HEK293 (cell line): Measurements from ENCODE around the gene H2BK1.

Source experiments
- TRIM28 ChIP-seq: IDR thresholded peaks from 2 replicates; pipeline ENCODE4 v1.6.1; 2011; ENCODE audit warnings: low read length, control low read depth, borderline replicate concordance
- ZBTB17 ChIP-seq: fragments of 450-650 bp; formaldehyde crosslinking; IDR thresholded peaks from 2 replicates; pipeline ENCODE4 v1.5.1; 2016; ENCODE audit warnings: missing biosample characterization, missing genetic modification characterization
- ZNF175 ChIP-seq: fragments of 450-650 bp; formaldehyde crosslinking; IDR thresholded peaks from 2 replicates; pipeline ENCODE4 v1.5.1; 2016; ENCODE audit warnings: missing biosample characterization, missing genetic modification characterization
- ZNF335 ChIP-seq: fragments of 450-650 bp; formaldehyde crosslinking; conservative IDR thresholded peaks from 2 replicates; pipeline ENCODE4 v1.5.1; 2016; ENCODE audit warnings: missing biosample characterization, missing genetic modification characterization
- ZNF501 ChIP-seq: fragments of 450-650 bp; formaldehyde crosslinking; IDR thresholded peaks from 2 replicates; pipeline ENCODE4 v1.5.1; 2016; ENCODE audit warnings: missing biosample characterization, missing genetic modification characterization
- TF ChIP-seq, protein P1 (sequence below): fragments of 450-650 bp; formaldehyde crosslinking; IDR thresholded peaks from 2 replicates; pipeline ENCODE4 v1.5.1; 2016; ENCODE audit warnings: missing biosample characterization, missing genetic modification characterization
- TF ChIP-seq, protein P2 (sequence below): fragments of 450-650 bp; IDR thresholded peaks from 2 replicates; pipeline ENCODE4 v1.5.1; 2018; ENCODE audit warnings: missing biosample characterization, missing genetic modification characterization
- TF ChIP-seq, protein P3 (sequence below): fragments of 450-650 bp; formaldehyde crosslinking; IDR thresholded peaks from 2 replicates; pipeline ENCODE4 v1.5.1; 2016; ENCODE audit warnings: missing biosample characterization, missing genetic modification characterization

DNA sequence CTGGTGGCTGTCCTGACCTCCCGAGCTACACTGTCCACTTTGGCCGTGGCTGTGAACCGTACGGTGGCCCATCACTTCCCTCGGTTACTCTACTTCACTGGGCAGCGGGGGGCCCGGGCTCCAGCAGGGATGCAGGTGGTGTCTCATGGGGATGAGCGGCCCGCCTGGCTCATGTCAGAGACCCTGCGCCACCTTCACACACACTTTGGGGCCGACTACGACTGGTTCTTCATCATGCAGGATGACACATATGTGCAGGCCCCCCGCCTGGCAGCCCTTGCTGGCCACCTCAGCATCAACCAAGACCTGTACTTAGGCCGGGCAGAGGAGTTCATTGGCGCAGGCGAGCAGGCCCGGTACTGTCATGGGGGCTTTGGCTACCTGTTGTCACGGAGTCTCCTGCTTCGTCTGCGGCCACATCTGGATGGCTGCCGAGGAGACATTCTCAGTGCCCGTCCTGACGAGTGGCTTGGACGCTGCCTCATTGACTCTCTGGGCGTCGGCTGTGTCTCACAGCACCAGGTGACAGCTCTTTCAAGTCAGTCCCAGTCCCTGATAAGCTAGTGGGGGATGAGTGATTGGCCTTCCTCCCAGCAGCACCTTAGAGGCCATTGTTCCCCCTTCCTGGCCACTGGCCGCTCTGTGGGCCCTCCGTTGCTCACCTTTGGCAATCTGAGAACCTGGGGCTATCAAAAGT is 25.0 kb upstream of the H2BK1 start:
- TF ChIP-seq ZNF175 (tag by site-specific recombination) (no peak), ZNF501 (no peak), ZBTB17 (tag by site-specific recombination) (no peak), ZNF335 (tag by site-specific recombination) (no peak), TRIM28 (no peak)
- TF ChIP-seq, protein P1, sequence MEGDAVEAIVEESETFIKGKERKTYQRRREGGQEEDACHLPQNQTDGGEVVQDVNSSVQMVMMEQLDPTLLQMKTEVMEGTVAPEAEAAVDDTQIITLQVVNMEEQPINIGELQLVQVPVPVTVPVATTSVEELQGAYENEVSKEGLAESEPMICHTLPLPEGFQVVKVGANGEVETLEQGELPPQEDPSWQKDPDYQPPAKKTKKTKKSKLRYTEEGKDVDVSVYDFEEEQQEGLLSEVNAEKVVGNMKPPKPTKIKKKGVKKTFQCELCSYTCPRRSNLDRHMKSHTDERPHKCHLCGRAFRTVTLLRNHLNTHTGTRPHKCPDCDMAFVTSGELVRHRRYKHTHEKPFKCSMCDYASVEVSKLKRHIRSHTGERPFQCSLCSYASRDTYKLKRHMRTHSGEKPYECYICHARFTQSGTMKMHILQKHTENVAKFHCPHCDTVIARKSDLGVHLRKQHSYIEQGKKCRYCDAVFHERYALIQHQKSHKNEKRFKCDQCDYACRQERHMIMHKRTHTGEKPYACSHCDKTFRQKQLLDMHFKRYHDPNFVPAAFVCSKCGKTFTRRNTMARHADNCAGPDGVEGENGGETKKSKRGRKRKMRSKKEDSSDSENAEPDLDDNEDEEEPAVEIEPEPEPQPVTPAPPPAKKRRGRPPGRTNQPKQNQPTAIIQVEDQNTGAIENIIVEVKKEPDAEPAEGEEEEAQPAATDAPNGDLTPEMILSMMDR (tag by site-specific recombination): no peak
- TF ChIP-seq, protein P2, sequence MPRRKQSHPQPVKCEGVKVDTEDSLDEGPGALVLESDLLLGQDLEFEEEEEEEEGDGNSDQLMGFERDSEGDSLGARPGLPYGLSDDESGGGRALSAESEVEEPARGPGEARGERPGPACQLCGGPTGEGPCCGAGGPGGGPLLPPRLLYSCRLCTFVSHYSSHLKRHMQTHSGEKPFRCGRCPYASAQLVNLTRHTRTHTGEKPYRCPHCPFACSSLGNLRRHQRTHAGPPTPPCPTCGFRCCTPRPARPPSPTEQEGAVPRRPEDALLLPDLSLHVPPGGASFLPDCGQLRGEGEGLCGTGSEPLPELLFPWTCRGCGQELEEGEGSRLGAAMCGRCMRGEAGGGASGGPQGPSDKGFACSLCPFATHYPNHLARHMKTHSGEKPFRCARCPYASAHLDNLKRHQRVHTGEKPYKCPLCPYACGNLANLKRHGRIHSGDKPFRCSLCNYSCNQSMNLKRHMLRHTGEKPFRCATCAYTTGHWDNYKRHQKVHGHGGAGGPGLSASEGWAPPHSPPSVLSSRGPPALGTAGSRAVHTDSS (tag by site-specific recombination): no peak
- TF ChIP-seq, protein P3, sequence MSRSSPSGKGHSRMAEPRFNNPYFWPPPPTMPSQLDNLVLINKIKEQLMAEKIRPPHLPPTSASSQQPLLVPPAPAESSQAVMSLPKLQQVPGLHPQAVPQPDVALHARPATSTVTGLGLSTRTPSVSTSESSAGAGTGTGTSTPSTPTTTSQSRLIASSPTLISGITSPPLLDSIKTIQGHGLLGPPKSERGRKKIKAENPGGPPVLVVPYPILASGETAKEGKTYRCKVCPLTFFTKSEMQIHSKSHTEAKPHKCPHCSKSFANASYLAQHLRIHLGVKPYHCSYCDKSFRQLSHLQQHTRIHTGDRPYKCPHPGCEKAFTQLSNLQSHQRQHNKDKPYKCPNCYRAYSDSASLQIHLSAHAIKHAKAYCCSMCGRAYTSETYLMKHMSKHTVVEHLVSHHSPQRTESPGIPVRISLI (tag by site-specific recombination): no peak
